Neural progenitor cell (in vitro differentiated cells): ENCODE results near the gene KRT13. TPM values are rescaled to one million over a fixed set of nuclear protein-coding genes. Genes with fewer than 3 reads are reported as not detected.

ENCODE experiments used
- DNase-seq: peaks from one replicate; pipeline ENCODE4 v3.0.0-alpha.2; 2016; ENCODE audit warnings: low spot score
- H2AFZ ChIP-seq: fragments of 200-600 bp; sonication (generic); replicated peaks from 2 replicates; pipeline ENCODE4 v1.6.1; 2016; ENCODE audit warnings: antibody characterized with exemption
- H3F3A ChIP-seq: fragments of 200-600 bp; sonication (generic); 2 replicates; pipeline ENCODE4 v1.6.1; 2016; ENCODE audit warnings: antibody characterized with exemption, low read depth
- H3K27ac ChIP-seq: fragments of 200-600 bp; sonication (generic); 2 replicates; pipeline ENCODE4 v1.5.1; 2016; ENCODE audit warnings: mild to moderate bottlenecking
- H3K27me3 ChIP-seq: fragments of 200-600 bp; sonication (generic); 2 replicates; pipeline ENCODE4 v1.6.1; 2016; ENCODE audit warnings: mild to moderate bottlenecking, moderate library complexity
- H3K36me3 ChIP-seq: fragments of 200-600 bp; sonication (generic); 2 replicates; pipeline ENCODE4 v1.5.1; 2016
- H3K4me1 ChIP-seq: fragments of 200-600 bp; sonication (generic); 2 replicates; pipeline ENCODE4 v1.6.1; 2016; ENCODE audit warnings: mixed run types
- H3K4me2 ChIP-seq: fragments of 200-600 bp; sonication (generic); 2 replicates; pipeline ENCODE4 v1.6.1; 2016
- H3K4me3 ChIP-seq: fragments of 200-600 bp; sonication (generic); 2 replicates; pipeline ENCODE4 v1.5.1; 2016
- H3K79me2 ChIP-seq: fragments of 200-600 bp; sonication (generic); 2 replicates; pipeline ENCODE4 v1.6.1; 2016; ENCODE audit warnings: low read depth
- H3K9ac ChIP-seq: fragments of 200-600 bp; sonication (generic); 2 replicates; pipeline ENCODE4 v1.6.1; 2016
- H3K9me3 ChIP-seq: fragments of 200-600 bp; sonication (generic); 2 replicates; pipeline ENCODE4 v1.5.1; 2016; ENCODE audit warnings: low read depth
- H4K20me1 ChIP-seq: fragments of 200-600 bp; sonication (generic); 2 replicates; pipeline ENCODE4 v1.6.1; 2016; ENCODE audit warnings: low read depth
- H3K27ac Mint-ChIP-seq: 3 replicates; pipeline ENCODE4 v1.8.0; 2021; ENCODE audit warnings: mixed read lengths
- H3K27me3 Mint-ChIP-seq: 2 replicates; pipeline ENCODE4 v1.8.0; 2022; ENCODE audit warnings: low read depth, mild to moderate bottlenecking, inconsistent platforms, moderate library complexity, mixed read lengths; ENCODE audit not compliant: insufficient read depth
- H3K36me3 Mint-ChIP-seq: 3 replicates; pipeline ENCODE4 v1.8.0; 2021; ENCODE audit warnings: mixed read lengths
- H3K4me1 Mint-ChIP-seq: 3 replicates; pipeline ENCODE4 v1.8.0; 2021; ENCODE audit warnings: mixed read lengths
- H3K4me3 Mint-ChIP-seq: 3 replicates; pipeline ENCODE4 v1.8.0; 2021; ENCODE audit warnings: mild to moderate bottlenecking, moderate library complexity, mixed read lengths
- H3K9me3 Mint-ChIP-seq: 3 replicates; pipeline ENCODE4 v1.8.0; 2020; ENCODE audit warnings: mixed read lengths
- CTCF ChIP-seq: fragments of 200-600 bp; sonication (generic); IDR thresholded peaks from 2 replicates; pipeline ENCODE4 v1.5.1; 2017; ENCODE audit warnings: antibody characterized with exemption, mild to moderate bottlenecking
- EZH2 ChIP-seq: fragments of 200-600 bp; sonication (generic); IDR thresholded peaks from 2 replicates; pipeline ENCODE4 v1.6.1; 2017; ENCODE audit warnings: antibody characterized with exemption, mild to moderate bottlenecking, moderate library complexity
- EZH2phosphoT487 ChIP-seq: fragments of 200-600 bp; sonication (generic); IDR thresholded peaks from 2 replicates; pipeline ENCODE4 v1.6.1; 2017; ENCODE audit warnings: antibody characterized with exemption
- total RNA-seq: library from RNA; depleted of rRNA; stranded (reverse); fragments of >200 nt; gene quantifications from 2 replicates; pipeline ENCODE4 v1.2.3, GENCODE V29; 2015; ENCODE audit warnings: low replicate concordance

The KRT13 gene
- total RNA-seq, 1 donor from 2014 or later = not detected

GRCh38 chr17:41534899-41535546, 29.6 kb upstream of the KRT13 start:
- no peak overlapping the region for H2AFZ ChIP-seq
- Mint-ChIP-seq H3K9me3 (no peaks in the 10 kb centered on the region), H3K4me1 (peaks cover 11% of the 10 kb centered on the region), H3K4me3 (no peak overlapping the region), H3K27me3 (peaks cover 17% of the 10 kb centered on the region), H3K27ac (peak overlapping the region; percentile 44), H3K36me3 (no peaks in the 10 kb centered on the region)
- TF ChIP-seq EZH2phosphoT487 = no peak
- TF ChIP-seq CTCF = no peak
- TF ChIP-seq EZH2 = no peak
- H3K79me2 ChIP-seq = no peaks in the 10 kb centered on the region
- no peak overlapping the region for H3K4me3 ChIP-seq
- no peaks in the 10 kb centered on the region for H3K27me3 ChIP-seq
- H3F3A ChIP-seq = peaks cover 7% of the 10 kb centered on the region
- no peak overlapping the region for H3K27ac ChIP-seq
- no peak overlapping the region for H3K4me2 ChIP-seq
- no peaks in the 10 kb centered on the region for H3K9me3 ChIP-seq
- no peaks in the 10 kb centered on the region for H3K36me3 ChIP-seq
- H3K4me1 ChIP-seq = peaks cover 15% of the 10 kb centered on the region
- no peaks in the 10 kb centered on the region for H4K20me1 ChIP-seq
- no peak overlapping the region for H3K9ac ChIP-seq
- DNase-seq = no peak

GRCh38 chr17:41533613-41534012, 28.2 kb upstream of the KRT13 start:
- H3K9ac ChIP-seq = no peak overlapping the region
- no peak for DNase-seq
- no peak overlapping the region for H3K4me3 Mint-ChIP-seq
- no peak overlapping the region for H3K4me3 ChIP-seq
- H3K27ac ChIP-seq = no peak overlapping the region
- no peaks in the 10 kb centered on the region for H3K36me3 Mint-ChIP-seq
- H3K79me2 ChIP-seq = no peaks in the 10 kb centered on the region
- peaks cover 25% of the 10 kb centered on the region for H3K27me3 Mint-ChIP-seq
- no peaks in the 10 kb centered on the region for H3K36me3 ChIP-seq
- H4K20me1 ChIP-seq = no peaks in the 10 kb centered on the region
- H3K27me3 ChIP-seq = no peaks in the 10 kb centered on the region
- H3K9me3 Mint-ChIP-seq = no peaks in the 10 kb centered on the region
- H3K4me1 ChIP-seq = peaks cover 15% of the 10 kb centered on the region
- TF ChIP-seq CTCF (no peak), EZH2phosphoT487 (no peak), EZH2 (no peak)
- H3K4me2 ChIP-seq = no peak overlapping the region
- no peak overlapping the region for H2AFZ ChIP-seq
- no peak overlapping the region for H3K27ac Mint-ChIP-seq
- H3K9me3 ChIP-seq = no peaks in the 10 kb centered on the region
- peaks cover 14% of the 10 kb centered on the region for H3F3A ChIP-seq
- peaks cover 12% of the 10 kb centered on the region for H3K4me1 Mint-ChIP-seq

GRCh38 chr17:41532947-41533570, 27.6 kb upstream of the KRT13 start:
- Mint-ChIP-seq H3K4me3 (no peak overlapping the region), H3K27ac (no peak overlapping the region), H3K9me3 (no peaks in the 10 kb centered on the region), H3K36me3 (no peaks in the 10 kb centered on the region), H3K27me3 (peaks cover 31% of the 10 kb centered on the region), H3K4me1 (peaks cover 13% of the 10 kb centered on the region)
- Histone ChIP-seq H2AFZ (no peak overlapping the region), H3K79me2 (peaks cover under 1% of the 10 kb centered on the region), H3K4me1 (peaks cover 11% of the 10 kb centered on the region), H3K4me2 (no peak overlapping the region), H3F3A (peaks cover 17% of the 10 kb centered on the region), H4K20me1 (no peaks in the 10 kb centered on the region), H3K9me3 (no peaks in the 10 kb centered on the region), H3K36me3 (no peaks in the 10 kb centered on the region), H3K27ac (no peak overlapping the region), H3K9ac (no peak overlapping the region), H3K27me3 (no peaks in the 10 kb centered on the region), H3K4me3 (no peak overlapping the region)
- TF ChIP-seq EZH2 (no peak), EZH2phosphoT487 (no peak), CTCF (no peak)
- no peak for DNase-seq
